ENCODE results near the gene APEH.

- TF ChIP-seq POLR2A (IDR thresholded peaks at IDR 0.05) (no peak), CTCF (IDR thresholded peaks at IDR 0.05) (no peak)
These were observed 18.3 kb upstream of the APEH start for GRCh38 chr3:49655731-49656285.

Measured in transverse colon (tissue), 3 donors.